ENCODE data around the gene RNU6-8. TPM values are rescaled to one million over a fixed set of nuclear protein-coding genes. Genes with fewer than 3 reads are reported as not detected.

Gene RNU6-8
- total RNA-seq (not detected), total RNA-seq (0.30 to 7.0 (median 1.4) reads per million in 29 experiments)
- not detected for total RNA-seq (2013)

- Histone ChIP-seq H3K4me1 (ENCODE audit: control insufficient read depth in 1 of 2, extremely low read depth in 1 of 2, insufficient read depth in 2 of 2, low read length in 2 of 2) (peaks cover 10 to 25% of the 10 kb centered on the region in 2 experiments), H3K36me3 (ENCODE audit: control insufficient read depth in 2 of 2, extremely low read depth in 1 of 2, insufficient read depth in 1 of 2, low read length in 1 of 2) (no peaks in the 10 kb centered on the region), H3K9me3 (no peaks in the 10 kb centered on the region), H3K4me3 (ENCODE audit: control insufficient read depth in 1 of 2, extremely low read depth in 1 of 2, low read length in 1 of 2) (peak within 1 kb of the TSS; percentile 85 to 98), H3K27me3 (replicated peaks in 1 of 2; ENCODE audit: control insufficient read depth in 2 of 2, extremely low read depth in 1 of 2, insufficient read depth in 2 of 2, low read length in 1 of 2) (peaks cover 0 to 4% of the 10 kb centered on the region in 2 experiments), H3K27ac (ENCODE audit: low read length) (peak within 1 kb of the TSS; percentile 96)
- Mint-ChIP-seq H3K27me3 (no peaks in the 10 kb centered on the region), H3K27ac (peak within 1 kb of the TSS; percentile 99 to 100), H3K9me3 (no peaks in the 10 kb centered on the region), H3K36me3 (no peaks in the 10 kb centered on the region), H3K4me1 (peaks cover 29 to 50% (median 38%) of the 10 kb centered on the region in 3 donors), H3K4me3 (peak within 1 kb of the TSS; percentile 86 to 93 (median 86))
- under 1% methylated on average over 49 of the region's 57 CpGs for WGBS (ENCODE audit: insufficient coverage)
- ATAC-seq (replicated peaks in 1 of 4) (peak; percentile 82 to 91 (median 85)), DNase-seq (peak; percentile 63 to 89 (median 82))
- ChIA-PET CTCF (interaction anchor here in 1 of 2 donors (0.6 to 1.6 kb wide), 5 partner anchors 52 to 1177 kb away, joined by 3 read pairs; no protein-coding TSS in a partner anchor), POLR2A (interaction anchor here in 1 of 2 donors (0.6 to 1.0 kb wide), 2 partner anchors 639 to 783 kb away, joined by 3 to 7 read pairs; partner anchors contain the start of gene HEATR5A)
These were observed at the start of gene RNU6-8 for GRCh38 chr14:32202998-32203882. RNU6-8 (minus strand) TSS chr14:32203269.

- Mint-ChIP-seq H3K4me3 (no peak overlapping the region), H3K27ac (no peak overlapping the region), H3K27me3 (no peaks in the 10 kb centered on the region), H3K4me1 (no peaks in the 10 kb centered on the region), H3K9me3 (no peaks in the 10 kb centered on the region), H3K36me3 (no peaks in the 10 kb centered on the region)
- no peaks in the 10 kb centered on the region for H3K27me3 ChIP-seq (replicated peaks in 1 of 2; ENCODE audit: control insufficient read depth in 2 of 2, extremely low read depth in 1 of 2, insufficient read depth in 2 of 2, low read length in 1 of 2)
- ATAC-seq (replicated peaks in 1 of 4) = peak; percentile 82 to 97 (median 90)
- H3K27ac ChIP-seq (ENCODE audit: low read length) = no peak overlapping the region
- DNase-seq = peak in 33 of 35 experiments; percentile 1 to 77 (median 26)
- ChIA-PET CTCF (interaction anchor here (0.6 to 6.3 kb wide), 16 partner anchors 9 to 746 kb away, joined by 3 to 69 read pairs (median 4); partner anchors contain the start of gene ARHGAP5 (in 1 of the 2)), POLR2A (no interaction called here)
- H3K4me3 ChIP-seq (ENCODE audit: control insufficient read depth in 1 of 2, extremely low read depth in 1 of 2, low read length in 1 of 2) = no peak overlapping the region
- WGBS (ENCODE audit: insufficient coverage) = no CpG with 5 or more reads among the region's 3 CpGs
- no peaks in the 10 kb centered on the region for H3K9me3 ChIP-seq
- H3K36me3 ChIP-seq (ENCODE audit: control insufficient read depth in 2 of 2, extremely low read depth in 1 of 2, insufficient read depth in 1 of 2, low read length in 1 of 2) = no peaks in the 10 kb centered on the region
- H3K4me1 ChIP-seq (ENCODE audit: control insufficient read depth in 1 of 2, extremely low read depth in 1 of 2, insufficient read depth in 2 of 2, low read length in 2 of 2) = no peaks in the 10 kb centered on the region
These were observed 49.1 kb upstream of the RNU6-8 start for GRCh38 chr14:32252030-32252670.

GRCh38 chr14:32251530-32251929, 48.5 kb upstream of the RNU6-8 start:
- ChIA-PET CTCF (interaction anchor here (0.6 to 6.3 kb wide), 13 partner anchors 32 to 743 kb away, joined by 3 to 69 read pairs (median 7); partner anchors contain the start of gene ARHGAP5 (in 1 of the 2)), POLR2A (no interaction called here)
- DNase-seq = no peak
- H3K4me1 Mint-ChIP-seq = no peaks in the 10 kb centered on the region
- H3K27ac Mint-ChIP-seq = no peak overlapping the region
- no peaks in the 10 kb centered on the region for H3K27me3 Mint-ChIP-seq
- H3K4me3 ChIP-seq (ENCODE audit: control insufficient read depth in 1 of 2, extremely low read depth in 1 of 2, low read length in 1 of 2) = no peak overlapping the region
- no peaks in the 10 kb centered on the region for H3K9me3 Mint-ChIP-seq
- ATAC-seq (replicated peaks in 1 of 4) = no peak
- no peak overlapping the region for H3K4me3 Mint-ChIP-seq
- H3K27me3 ChIP-seq (replicated peaks in 1 of 2; ENCODE audit: control insufficient read depth in 2 of 2, extremely low read depth in 1 of 2, insufficient read depth in 2 of 2, low read length in 1 of 2) = no peaks in the 10 kb centered on the region
- H3K4me1 ChIP-seq (ENCODE audit: control insufficient read depth in 1 of 2, extremely low read depth in 1 of 2, insufficient read depth in 2 of 2, low read length in 2 of 2) = no peaks in the 10 kb centered on the region
- no peaks in the 10 kb centered on the region for H3K36me3 ChIP-seq (ENCODE audit: control insufficient read depth in 2 of 2, extremely low read depth in 1 of 2, insufficient read depth in 1 of 2, low read length in 1 of 2)
- H3K9me3 ChIP-seq = no peaks in the 10 kb centered on the region
- no peaks in the 10 kb centered on the region for H3K36me3 Mint-ChIP-seq
- WGBS (ENCODE audit: insufficient coverage) = no CpG with 5 or more reads among the region's 4 CpGs
- H3K27ac ChIP-seq (ENCODE audit: low read length) = no peak overlapping the region

- Mint-ChIP-seq H3K27ac (no peak overlapping the region), H3K27me3 (no peaks in the 10 kb centered on the region), H3K4me1 (no peaks in the 10 kb centered on the region), H3K4me3 (no peak overlapping the region), H3K36me3 (no peaks in the 10 kb centered on the region), H3K9me3 (no peaks in the 10 kb centered on the region)
- ATAC-seq (replicated peaks in 1 of 4) (no peak), DNase-seq (no peak)
- WGBS (ENCODE audit: insufficient coverage) = 67% methylated on average over 2 of the region's 3 CpGs
- no peaks in the 10 kb centered on the region for H3K9me3 ChIP-seq
- no peak overlapping the region for H3K4me3 ChIP-seq (ENCODE audit: control insufficient read depth in 1 of 2, extremely low read depth in 1 of 2, low read length in 1 of 2)
- no peak overlapping the region for H3K27ac ChIP-seq (ENCODE audit: low read length)
- no peaks in the 10 kb centered on the region for H3K36me3 ChIP-seq (ENCODE audit: control insufficient read depth in 2 of 2, extremely low read depth in 1 of 2, insufficient read depth in 1 of 2, low read length in 1 of 2)
- H3K4me1 ChIP-seq (ENCODE audit: control insufficient read depth in 1 of 2, extremely low read depth in 1 of 2, insufficient read depth in 2 of 2, low read length in 2 of 2) = no peaks in the 10 kb centered on the region
- no peaks in the 10 kb centered on the region for H3K27me3 ChIP-seq (replicated peaks in 1 of 2; ENCODE audit: control insufficient read depth in 2 of 2, extremely low read depth in 1 of 2, insufficient read depth in 2 of 2, low read length in 1 of 2)
- ChIA-PET CTCF (interaction anchor here (0.6 to 6.3 kb wide), 13 partner anchors 8 to 740 kb away, joined by 3 to 69 read pairs (median 7); partner anchors contain the start of gene ARHGAP5 (in 1 of the 2)), POLR2A (no interaction called here)
These were observed 47.6 kb upstream of the RNU6-8 start for GRCh38 chr14:32250681-32251080.

GRCh38 chr14:32249780-32250179, 46.7 kb upstream of the RNU6-8 start:
- WGBS (ENCODE audit: insufficient coverage) = 59% methylated on average over 2 of the region's 4 CpGs
- H3K27ac ChIP-seq (ENCODE audit: low read length) = no peak overlapping the region
- no peaks in the 10 kb centered on the region for H3K36me3 Mint-ChIP-seq
- DNase-seq (no peak), ATAC-seq (replicated peaks in 1 of 4) (no peak)
- H3K4me1 Mint-ChIP-seq = no peaks in the 10 kb centered on the region
- H3K9me3 ChIP-seq = no peaks in the 10 kb centered on the region
- H3K4me1 ChIP-seq (ENCODE audit: control insufficient read depth in 1 of 2, extremely low read depth in 1 of 2, insufficient read depth in 2 of 2, low read length in 2 of 2) = no peaks in the 10 kb centered on the region
- CTCF ChIA-PET = interaction anchor here (0.6 to 6.3 kb wide), 4 partner anchors 9 to 179 kb away, joined by 3 to 69 read pairs (median 4); no protein-coding TSS in a partner anchor
- no peaks in the 10 kb centered on the region for H3K27me3 Mint-ChIP-seq
- POLR2A ChIA-PET = no interaction called here
- no peak overlapping the region for H3K4me3 Mint-ChIP-seq
- H3K27me3 ChIP-seq (replicated peaks in 1 of 2; ENCODE audit: control insufficient read depth in 2 of 2, extremely low read depth in 1 of 2, insufficient read depth in 2 of 2, low read length in 1 of 2) = no peaks in the 10 kb centered on the region
- no peaks in the 10 kb centered on the region for H3K36me3 ChIP-seq (ENCODE audit: control insufficient read depth in 2 of 2, extremely low read depth in 1 of 2, insufficient read depth in 1 of 2, low read length in 1 of 2)
- no peak overlapping the region for H3K27ac Mint-ChIP-seq
- no peaks in the 10 kb centered on the region for H3K9me3 Mint-ChIP-seq
- no peak overlapping the region for H3K4me3 ChIP-seq (ENCODE audit: control insufficient read depth in 1 of 2, extremely low read depth in 1 of 2, low read length in 1 of 2)

GRCh38 chr14:32249371-32249770, 46.3 kb upstream of the RNU6-8 start:
- no peaks in the 10 kb centered on the region for H3K9me3 Mint-ChIP-seq
- no peaks in the 10 kb centered on the region for H3K4me1 Mint-ChIP-seq
- Histone ChIP-seq H3K4me3 (ENCODE audit: control insufficient read depth in 1 of 2, extremely low read depth in 1 of 2, low read length in 1 of 2) (no peak overlapping the region), H3K36me3 (ENCODE audit: control insufficient read depth in 2 of 2, extremely low read depth in 1 of 2, insufficient read depth in 1 of 2, low read length in 1 of 2) (no peaks in the 10 kb centered on the region), H3K27ac (ENCODE audit: low read length) (no peak overlapping the region), H3K4me1 (ENCODE audit: control insufficient read depth in 1 of 2, extremely low read depth in 1 of 2, insufficient read depth in 2 of 2, low read length in 2 of 2) (no peaks in the 10 kb centered on the region), H3K9me3 (no peaks in the 10 kb centered on the region), H3K27me3 (replicated peaks in 1 of 2; ENCODE audit: control insufficient read depth in 2 of 2, extremely low read depth in 1 of 2, insufficient read depth in 2 of 2, low read length in 1 of 2) (no peaks in the 10 kb centered on the region)
- no peak overlapping the region for H3K27ac Mint-ChIP-seq
- H3K27me3 Mint-ChIP-seq = no peaks in the 10 kb centered on the region
- ChIA-PET CTCF (interaction anchor here in 1 of 2 donors (6.3 kb wide), 1 partner anchor 178 kb away, joined by 69 read pairs; no protein-coding TSS in a partner anchor), POLR2A (no interaction called here)
- WGBS (ENCODE audit: insufficient coverage) = 79% methylated on average over 5 of the region's 5 CpGs
- no peaks in the 10 kb centered on the region for H3K36me3 Mint-ChIP-seq
- ATAC-seq (replicated peaks in 1 of 4) (no peak), DNase-seq (no peak)
- no peak overlapping the region for H3K4me3 Mint-ChIP-seq
